OCI-LY7 (cell line): ENCODE data around the gene COL16A1. TPM values are rescaled to one million over a fixed set of nuclear protein-coding genes. Genes with fewer than 3 reads are reported as not detected.

ENCODE experiments used
- BruUV-seq: library from RNA; stranded (reverse); fragments of 400-500 nt; replicated peaks from 2 replicates; lab custom pipeline; 2021; lab: Mats Ljungman, UMichigan
- CTCF ChIA-PET: fragments of 300-600 bp; sonication (Branson Sonifier 250); formaldehyde crosslinking; loops from one replicate; lab custom pipeline; 2022; ENCODE audit warnings: antibody characterized with exemption; ENCODE audit not compliant: unreplicated experiment; lab: Charles Lee
- POLR2A ChIA-PET: fragments of 300-600 bp; sonication (Branson Sonifier 250); formaldehyde crosslinking; loops from one replicate; lab custom pipeline; 2022; ENCODE audit warnings: antibody characterized with exemption; lab: Charles Lee
- DNase-seq: peaks from one replicate; pipeline ENCODE4 v3.0.0-alpha.2; 2015; ENCODE audit warnings: low spot score
- H2AFZ ChIP-seq: fragments of 200-600 bp; sonication (generic), shearing (Covaris generic); 2 replicates; pipeline ENCODE4 v1.6.1; 2014; ENCODE audit warnings: mild to moderate bottlenecking, antibody characterized with exemption, low read length, moderate library complexity
- H3K27ac ChIP-seq: fragments of 200-600 bp; sonication (generic); 2 replicates; pipeline ENCODE4 v1.5.1; 2014; ENCODE audit warnings: mixed run types, low read depth, mild to moderate bottlenecking, moderate library complexity, low read length, inconsistent platforms; ENCODE audit not compliant: poor library complexity, severe bottlenecking
- H3K36me3 ChIP-seq: fragments of 200-600 bp; sonication (generic); 2 replicates; pipeline ENCODE4 v1.6.1; 2014; ENCODE audit warnings: mild to moderate bottlenecking, antibody characterized with exemption, low read length, moderate library complexity, mixed read lengths; ENCODE audit not compliant: insufficient read depth
- H3K4me1 ChIP-seq: fragments of 200-600 bp; sonication (generic); 2 replicates; pipeline ENCODE4 v1.5.1; 2014; ENCODE audit warnings: mild to moderate bottlenecking, low read length; ENCODE audit not compliant: insufficient read depth, poor library complexity, severe bottlenecking
- H3K4me2 ChIP-seq: fragments of 200-600 bp; sonication (generic); 2 replicates; pipeline ENCODE4 v1.6.1; 2014; ENCODE audit warnings: mild to moderate bottlenecking, low read length
- H3K4me3 ChIP-seq: fragments of 200-600 bp; sonication (generic); 2 replicates; pipeline ENCODE4 v1.5.1; 2014; ENCODE audit warnings: mild to moderate bottlenecking, low read depth, low read length; ENCODE audit not compliant: poor library complexity, severe bottlenecking
- H3K79me2 ChIP-seq: fragments of 200-600 bp; sonication (generic); 2 replicates; pipeline ENCODE4 v1.6.1; 2016; ENCODE audit warnings: low read depth, mild to moderate bottlenecking, low read length, moderate library complexity, mixed read lengths; ENCODE audit not compliant: insufficient read depth
- H3K9me2 ChIP-seq: fragments of 200-600 bp; sonication (generic); 2 replicates; pipeline ENCODE4 v1.6.1; 2016; ENCODE audit warnings: mild to moderate bottlenecking, low read length, mixed read lengths; ENCODE audit not compliant: insufficient read depth
- H3K9me3 ChIP-seq: fragments of 200-600 bp; sonication (generic); 2 replicates; pipeline ENCODE4 v1.6.1; 2014; ENCODE audit warnings: mild to moderate bottlenecking, mixed run types, low read length, mixed read lengths
- H4K20me1 ChIP-seq: fragments of 200-600 bp; sonication (generic); 2 replicates; pipeline ENCODE4 v1.6.1; 2014; ENCODE audit warnings: mild to moderate bottlenecking, antibody characterized with exemption, low read length, moderate library complexity, mixed read lengths; ENCODE audit not compliant: insufficient read depth
- EZH2phosphoT487 ChIP-seq: fragments of 200-600 bp; sonication (generic); IDR thresholded peaks from 2 replicates; pipeline ENCODE4 v1.6.1; 2018; ENCODE audit warnings: low read depth, borderline replicate concordance, mild to moderate bottlenecking, mixed run types, antibody characterized with exemption, low read length, moderate library complexity, mixed read lengths
- intact Hi-C: fragments of 100-400 bp; cut with micrococcal nuclease; formaldehyde crosslinking; loops from one replicate; pipeline ENCODE4 v1.10.0; 2022; ENCODE audit not compliant: unreplicated experiment
- total RNA-seq, 2 experiments: library from RNA; depleted of rRNA in 1 of 2; stranded (reverse); fragments of >200 nt in 1 of 2; shearing (Covaris generic) in 1 of 2; gene quantifications; 2 replicates each; pipeline ENCODE4 v1.2.3, GENCODE V29; 2014 to 2022
- TF ChIP-seq, protein P1 (sequence below): fragments of 200-600 bp; sonication (generic); conservative IDR thresholded peaks from 2 replicates; pipeline ENCODE4 v1.5.1; 2014; ENCODE audit warnings: mild to moderate bottlenecking, antibody characterized with exemption, low read length, moderate library complexity, mixed read lengths

COL16A1 gene
- total RNA-seq, 2 experiments from 2014 or later, result not detected

DNA sequence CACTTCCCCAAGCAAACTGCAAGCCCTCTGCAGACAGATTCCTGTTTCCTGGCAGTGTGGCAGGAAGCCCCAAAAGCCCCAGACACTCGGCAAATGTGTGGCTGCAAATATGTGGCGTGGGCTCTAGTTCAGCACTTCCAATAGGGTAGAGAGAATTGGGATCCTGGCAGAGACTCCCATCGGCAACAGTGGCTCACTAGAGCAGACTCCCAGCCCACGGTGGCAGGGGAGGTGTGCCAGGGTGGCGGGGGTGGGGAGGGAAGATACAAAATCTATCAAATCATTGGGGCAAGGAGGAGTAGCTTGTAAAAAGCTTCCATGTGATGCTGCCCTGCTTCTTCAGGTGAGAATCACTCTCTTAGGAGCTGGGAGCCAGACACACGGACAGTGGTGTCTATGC lies 25.9 kb downstream of the COL16A1 start:
- H3K9me3 ChIP-seq, result no peaks in the 10 kb centered on the region
- BruUV-seq, result no TSS peak
- no peak overlapping the region for H3K4me2 ChIP-seq
- no peak overlapping the region for H3K27ac ChIP-seq
- H2AFZ ChIP-seq, result no peak overlapping the region
- ChIA-PET CTCF (no interaction called here), POLR2A (no interaction called here)
- no peaks in the 10 kb centered on the region for H3K9me2 ChIP-seq
- TF ChIP-seq EZH2phosphoT487, result no peak
- TF ChIP-seq, protein P1, sequence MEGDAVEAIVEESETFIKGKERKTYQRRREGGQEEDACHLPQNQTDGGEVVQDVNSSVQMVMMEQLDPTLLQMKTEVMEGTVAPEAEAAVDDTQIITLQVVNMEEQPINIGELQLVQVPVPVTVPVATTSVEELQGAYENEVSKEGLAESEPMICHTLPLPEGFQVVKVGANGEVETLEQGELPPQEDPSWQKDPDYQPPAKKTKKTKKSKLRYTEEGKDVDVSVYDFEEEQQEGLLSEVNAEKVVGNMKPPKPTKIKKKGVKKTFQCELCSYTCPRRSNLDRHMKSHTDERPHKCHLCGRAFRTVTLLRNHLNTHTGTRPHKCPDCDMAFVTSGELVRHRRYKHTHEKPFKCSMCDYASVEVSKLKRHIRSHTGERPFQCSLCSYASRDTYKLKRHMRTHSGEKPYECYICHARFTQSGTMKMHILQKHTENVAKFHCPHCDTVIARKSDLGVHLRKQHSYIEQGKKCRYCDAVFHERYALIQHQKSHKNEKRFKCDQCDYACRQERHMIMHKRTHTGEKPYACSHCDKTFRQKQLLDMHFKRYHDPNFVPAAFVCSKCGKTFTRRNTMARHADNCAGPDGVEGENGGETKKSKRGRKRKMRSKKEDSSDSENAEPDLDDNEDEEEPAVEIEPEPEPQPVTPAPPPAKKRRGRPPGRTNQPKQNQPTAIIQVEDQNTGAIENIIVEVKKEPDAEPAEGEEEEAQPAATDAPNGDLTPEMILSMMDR, result no peak
- H3K36me3 ChIP-seq, result no peaks in the 10 kb centered on the region
- intact Hi-C loops, result no loop called here
- H3K4me1 ChIP-seq, result no peaks in the 10 kb centered on the region
- H3K4me3 ChIP-seq, result no peak overlapping the region
- no peaks in the 10 kb centered on the region for H3K79me2 ChIP-seq
- DNase-seq, result no peak
- no peaks in the 10 kb centered on the region for H4K20me1 ChIP-seq

DNA sequence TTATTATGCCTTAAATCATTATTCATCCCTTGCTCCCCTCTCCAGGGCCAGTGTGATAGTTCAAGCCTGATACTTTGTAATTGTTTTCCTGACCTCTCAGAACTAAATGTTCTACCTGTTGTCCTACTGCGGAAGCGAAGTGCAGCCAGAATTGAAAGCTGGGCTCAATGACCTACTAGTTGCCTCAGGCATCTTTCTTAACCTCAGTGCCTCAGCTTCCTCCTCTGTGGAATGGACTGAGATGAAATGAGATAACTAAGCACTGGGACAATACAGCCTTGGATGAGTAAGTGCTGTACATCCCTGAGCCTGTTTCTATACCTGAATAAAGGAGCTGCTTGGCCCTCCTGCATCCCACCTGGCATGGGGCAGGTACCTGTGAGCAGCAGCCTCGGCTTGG lies 26.4 kb downstream of the COL16A1 start:
- DNase-seq, result no peak
- no peaks in the 10 kb centered on the region for H3K4me1 ChIP-seq
- H3K36me3 ChIP-seq, result no peaks in the 10 kb centered on the region
- H2AFZ ChIP-seq, result no peak overlapping the region
- H3K9me3 ChIP-seq, result no peaks in the 10 kb centered on the region
- intact Hi-C loops, result no loop called here
- ChIA-PET POLR2A (no interaction called here), CTCF (no interaction called here)
- H3K4me2 ChIP-seq, result no peak overlapping the region
- TF ChIP-seq, protein P1, result no peak
- no peak for TF ChIP-seq EZH2phosphoT487
- H4K20me1 ChIP-seq, result no peaks in the 10 kb centered on the region
- H3K27ac ChIP-seq, result no peak overlapping the region
- H3K79me2 ChIP-seq, result no peaks in the 10 kb centered on the region
- H3K9me2 ChIP-seq, result no peaks in the 10 kb centered on the region
- BruUV-seq, result no TSS peak
- H3K4me3 ChIP-seq, result no peak overlapping the region

DNA sequence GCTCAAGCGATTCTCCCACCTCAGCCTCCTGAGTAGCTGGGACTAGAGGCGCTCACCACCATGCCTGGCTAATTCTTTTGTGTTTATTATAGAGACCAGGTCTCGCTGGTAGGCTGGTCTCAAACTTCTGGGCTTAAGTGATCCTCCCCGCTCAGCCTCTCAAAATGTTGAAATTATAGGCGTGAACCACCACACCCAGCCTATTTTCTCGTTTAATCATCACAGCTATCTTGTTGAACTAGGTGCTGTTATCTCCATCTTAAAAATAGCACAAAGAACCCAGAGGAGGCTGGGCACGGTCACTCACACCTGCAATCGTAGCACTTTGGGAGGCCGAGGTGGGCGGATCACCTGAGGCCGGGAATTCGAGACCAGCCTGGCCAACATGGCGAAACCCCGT lies 28.1 kb downstream of the COL16A1 start:
- Histone ChIP-seq H3K4me1 (no peaks in the 10 kb centered on the region), H3K9me3 (no peaks in the 10 kb centered on the region), H3K4me3 (no peak overlapping the region), H3K9me2 (no peaks in the 10 kb centered on the region), H2AFZ (no peak overlapping the region), H3K27ac (no peak overlapping the region), H4K20me1 (no peaks in the 10 kb centered on the region), H3K4me2 (no peak overlapping the region), H3K36me3 (no peaks in the 10 kb centered on the region), H3K79me2 (no peaks in the 10 kb centered on the region)
- ChIA-PET POLR2A (interaction anchor here (0.7 kb wide), 1 partner anchor 9 kb away, joined by 7 read pairs; no protein-coding TSS in a partner anchor), CTCF (interaction anchor here (1.3 kb wide), 1 partner anchor 70 kb away, joined by 3 read pairs; no protein-coding TSS in a partner anchor)
- intact Hi-C loops, result no loop called here
- no TSS peak for BruUV-seq
- no peak for DNase-seq
- TF ChIP-seq, protein P1, result no peak
- TF ChIP-seq EZH2phosphoT487, result no peak
